HG03342 (cell line): Measurements from ENCODE around the gene CNTLN.

Source experiments
- ATAC-seq: cut with Tn5 transposase; IDR thresholded peaks from one replicate; pipeline ENCODE4 v1.9.1; 2021; ENCODE audit warnings: mild to moderate bottlenecking, moderate library complexity; ENCODE audit not compliant: unreplicated experiment

Gene CNTLN, protein sequence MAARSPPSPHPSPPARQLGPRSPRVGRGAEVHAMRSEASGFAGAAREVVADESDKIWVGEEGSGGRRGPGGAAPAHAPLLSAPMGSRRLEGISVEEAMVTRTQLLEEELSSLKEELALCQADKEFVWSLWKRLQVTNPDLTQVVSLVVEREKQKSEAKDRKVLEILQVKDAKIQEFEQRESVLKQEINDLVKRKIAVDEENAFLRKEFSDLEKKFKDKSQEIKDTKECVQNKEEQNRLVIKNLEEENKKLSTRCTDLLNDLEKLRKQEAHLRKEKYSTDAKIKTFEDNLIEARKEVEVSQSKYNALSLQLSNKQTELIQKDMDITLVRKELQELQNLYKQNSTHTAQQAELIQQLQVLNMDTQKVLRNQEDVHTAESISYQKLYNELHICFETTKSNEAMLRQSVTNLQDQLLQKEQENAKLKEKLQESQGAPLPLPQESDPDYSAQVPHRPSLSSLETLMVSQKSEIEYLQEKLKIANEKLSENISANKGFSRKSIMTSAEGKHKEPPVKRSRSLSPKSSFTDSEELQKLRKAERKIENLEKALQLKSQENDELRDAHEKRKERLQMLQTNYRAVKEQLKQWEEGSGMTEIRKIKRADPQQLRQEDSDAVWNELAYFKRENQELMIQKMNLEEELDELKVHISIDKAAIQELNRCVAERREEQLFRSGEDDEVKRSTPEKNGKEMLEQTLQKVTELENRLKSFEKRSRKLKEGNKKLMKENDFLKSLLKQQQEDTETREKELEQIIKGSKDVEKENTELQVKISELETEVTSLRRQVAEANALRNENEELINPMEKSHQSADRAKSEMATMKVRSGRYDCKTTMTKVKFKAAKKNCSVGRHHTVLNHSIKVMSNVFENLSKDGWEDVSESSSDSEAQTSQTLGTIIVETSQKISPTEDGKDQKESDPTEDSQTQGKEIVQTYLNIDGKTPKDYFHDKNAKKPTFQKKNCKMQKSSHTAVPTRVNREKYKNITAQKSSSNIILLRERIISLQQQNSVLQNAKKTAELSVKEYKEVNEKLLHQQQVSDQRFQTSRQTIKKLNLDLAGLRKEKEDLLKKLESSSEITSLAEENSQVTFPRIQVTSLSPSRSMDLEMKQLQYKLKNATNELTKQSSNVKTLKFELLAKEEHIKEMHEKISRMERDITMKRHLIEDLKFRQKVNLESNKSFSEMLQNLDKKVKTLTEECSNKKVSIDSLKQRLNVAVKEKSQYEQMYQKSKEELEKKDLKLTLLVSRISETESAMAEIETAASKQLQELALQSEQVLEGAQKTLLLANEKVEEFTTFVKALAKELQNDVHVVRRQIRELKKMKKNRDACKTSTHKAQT (N-terminal part only)

DNA sequence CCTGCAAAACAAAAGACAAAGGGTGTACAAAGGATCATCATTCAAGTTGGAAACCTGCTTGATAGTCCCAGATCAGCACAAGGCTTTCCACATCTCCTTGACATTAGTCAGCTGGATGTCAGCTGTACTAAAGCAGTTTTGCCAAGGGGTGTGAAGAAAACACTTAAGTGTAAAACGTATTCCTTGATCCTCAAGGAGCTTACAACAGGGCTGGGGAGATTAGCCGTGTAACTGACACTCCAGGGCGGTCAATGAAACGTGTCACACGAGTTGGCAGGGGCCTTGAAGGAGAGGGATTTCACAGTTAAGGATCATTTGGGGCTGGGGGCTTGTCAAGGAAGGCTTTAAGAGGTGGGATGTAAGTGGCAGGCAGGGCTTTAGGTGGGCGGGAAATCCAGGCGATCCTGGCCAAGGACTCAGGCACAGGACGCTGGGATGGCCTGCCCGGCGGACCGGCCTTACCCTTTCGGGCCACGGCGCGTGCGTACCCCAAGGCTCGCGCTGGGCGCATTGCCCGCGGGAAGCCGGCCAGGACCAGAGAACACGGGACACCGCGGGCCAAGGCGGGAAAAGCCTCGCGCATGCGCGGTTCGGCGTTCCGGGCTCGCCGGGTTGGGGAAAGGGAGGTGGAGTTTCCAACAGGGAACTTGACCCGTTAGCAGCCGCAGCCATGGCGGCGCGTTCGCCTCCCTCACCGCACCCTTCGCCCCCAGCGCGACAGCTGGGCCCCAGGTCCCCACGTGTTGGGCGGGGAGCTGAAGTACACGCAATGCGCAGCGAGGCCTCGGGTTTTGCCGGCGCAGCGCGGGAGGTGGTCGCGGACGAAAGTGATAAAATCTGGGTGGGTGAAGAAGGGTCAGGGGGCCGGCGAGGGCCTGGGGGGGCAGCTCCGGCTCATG lies at the start of gene CNTLN:
TSS of gene CNTLN (plus strand) at position 645 of the 899 bp plus-strand sequence. CDS start at position 671, 26 bp downstream.
- ATAC-seq = peak; percentile 59

DNA sequence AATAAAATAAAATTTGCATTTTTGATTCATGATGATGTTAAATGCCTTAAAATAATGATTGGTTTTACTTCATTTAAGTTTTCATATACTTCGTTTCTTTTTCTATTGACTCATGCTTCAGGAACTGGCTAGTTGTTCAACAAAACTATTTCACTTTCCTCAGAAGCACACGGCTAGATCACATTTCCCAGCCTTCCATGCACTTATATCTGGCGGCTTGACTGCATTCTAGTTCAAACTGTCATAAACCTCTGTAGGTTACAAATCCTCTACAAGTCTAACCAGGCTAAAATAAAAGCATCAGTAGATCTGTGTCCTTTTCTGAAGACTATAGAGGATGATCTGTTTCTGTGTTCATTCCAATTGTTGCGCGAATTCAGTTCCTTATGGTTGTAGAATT lies 46.3 kb upstream of the CNTLN start:
- no peak for ATAC-seq

DNA sequence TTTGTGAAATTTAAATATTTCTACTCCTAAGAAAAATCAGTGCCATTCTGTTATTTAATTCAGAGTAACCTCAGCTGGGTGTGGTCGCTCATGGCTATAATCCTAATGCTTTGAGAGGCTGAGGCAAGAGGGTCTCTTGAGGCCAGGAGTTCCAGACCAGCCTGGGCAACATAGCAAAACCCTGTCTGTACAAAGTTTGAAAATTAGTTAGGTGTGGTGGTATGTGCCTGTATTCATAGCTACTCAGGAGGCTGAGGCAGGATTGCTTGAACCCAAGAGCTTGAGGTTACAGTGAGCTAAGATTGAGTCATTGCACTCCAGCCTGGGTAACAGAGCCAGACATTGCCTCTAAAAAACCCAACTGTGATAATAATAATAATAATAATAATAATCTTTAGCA lies 44.8 kb upstream of the CNTLN start:
- ATAC-seq = no peak

DNA sequence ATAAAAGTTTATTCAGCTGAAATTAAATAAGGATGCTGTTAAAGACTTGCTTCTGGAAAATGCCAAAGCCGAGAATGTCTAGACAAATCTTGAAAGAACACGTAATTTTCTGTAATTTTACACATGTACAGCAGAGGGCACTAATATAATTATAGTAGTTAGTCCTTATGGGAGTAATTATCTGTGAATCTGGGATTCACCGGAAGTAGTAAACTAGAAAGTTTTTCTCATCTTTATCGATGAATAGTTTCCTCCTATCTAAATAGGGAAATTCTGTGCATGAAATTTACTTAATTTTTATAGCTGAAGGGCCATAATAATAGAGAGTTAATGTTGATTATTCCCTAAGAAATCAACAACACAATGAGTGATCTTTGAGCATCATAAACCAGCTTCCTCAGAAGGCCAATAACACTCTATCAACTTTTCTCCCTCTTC lies 18.4 kb upstream of the CNTLN start:
- ATAC-seq = no peak

DNA sequence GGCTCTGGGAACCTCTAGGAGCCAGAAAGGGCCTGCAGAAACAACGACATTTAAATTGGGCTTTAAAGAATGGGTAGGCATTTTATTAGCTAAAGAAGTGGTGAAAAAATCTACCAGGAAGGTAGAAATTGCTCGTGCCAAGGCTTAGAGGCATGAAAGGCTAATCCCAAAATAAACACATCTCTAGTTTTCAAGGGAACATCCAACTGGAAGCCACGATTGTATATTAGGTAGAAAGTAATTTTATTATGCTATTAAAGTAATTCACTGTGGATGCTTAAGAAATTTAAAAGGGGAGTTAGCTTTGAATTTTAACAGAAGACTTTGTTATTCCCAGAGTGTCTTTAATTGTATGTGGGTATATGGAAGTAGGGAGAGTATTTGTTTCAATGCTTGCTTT lies 17.5 kb upstream of the CNTLN start:
- no peak for ATAC-seq

DNA sequence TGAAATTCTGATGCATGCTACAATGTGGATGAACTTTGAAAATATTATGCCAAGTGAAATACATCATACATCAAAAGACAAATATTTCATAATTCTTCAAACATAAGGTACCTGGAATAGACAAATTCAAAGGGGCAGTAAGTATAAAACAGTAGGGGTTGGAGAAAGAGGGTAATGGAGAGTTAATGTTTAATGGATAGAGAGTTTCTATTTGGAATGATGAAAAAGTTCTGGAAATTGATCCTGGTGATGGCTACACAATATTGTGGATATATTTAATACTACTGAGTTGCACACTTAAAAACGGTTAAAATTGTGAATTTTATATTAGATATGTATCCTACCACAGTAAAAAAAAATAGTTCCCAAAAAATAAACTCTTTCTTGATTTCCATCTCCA lies 14.6 kb upstream of the CNTLN start:
- no peak for ATAC-seq

DNA sequence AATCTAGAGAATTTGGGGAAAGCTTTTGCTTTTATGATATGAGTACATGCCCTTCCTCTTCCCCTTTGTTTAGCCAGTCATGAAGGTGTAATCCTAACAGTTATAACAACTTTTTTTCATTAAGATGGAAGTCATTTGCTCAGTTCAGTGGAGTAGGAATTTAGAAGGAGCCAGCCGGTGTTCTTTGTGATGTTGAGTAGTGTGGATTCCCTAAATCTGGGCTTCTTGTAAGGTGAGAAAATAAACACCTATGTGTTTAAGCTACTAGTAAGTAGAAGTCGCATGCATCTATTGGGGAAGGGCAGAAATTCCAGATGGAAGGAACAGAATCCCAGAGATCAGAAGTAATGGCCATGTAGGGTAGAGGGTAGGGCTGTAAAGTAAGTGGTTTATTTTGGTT lies 13.6 kb upstream of the CNTLN start:
- no peak for ATAC-seq

DNA sequence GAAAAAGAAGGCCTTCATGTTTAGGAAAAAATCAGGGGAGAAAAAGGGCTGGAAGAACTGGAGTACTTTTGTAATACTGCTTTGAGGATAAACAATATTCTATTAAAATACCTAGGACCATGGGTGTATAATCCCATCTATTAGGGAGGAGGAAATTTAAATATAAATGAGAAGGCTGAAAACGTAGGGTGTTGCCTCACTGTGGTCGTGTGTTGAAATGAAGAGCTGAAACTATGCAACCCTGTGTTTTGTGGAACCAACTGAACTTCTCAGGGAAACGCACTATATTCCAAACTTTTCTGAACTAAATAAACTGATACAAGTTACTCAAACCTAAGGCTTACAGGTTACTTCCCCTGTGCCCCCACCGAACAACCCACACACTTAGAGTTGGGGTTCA lies 4.5 kb upstream of the CNTLN start:
- no peak for ATAC-seq

DNA sequence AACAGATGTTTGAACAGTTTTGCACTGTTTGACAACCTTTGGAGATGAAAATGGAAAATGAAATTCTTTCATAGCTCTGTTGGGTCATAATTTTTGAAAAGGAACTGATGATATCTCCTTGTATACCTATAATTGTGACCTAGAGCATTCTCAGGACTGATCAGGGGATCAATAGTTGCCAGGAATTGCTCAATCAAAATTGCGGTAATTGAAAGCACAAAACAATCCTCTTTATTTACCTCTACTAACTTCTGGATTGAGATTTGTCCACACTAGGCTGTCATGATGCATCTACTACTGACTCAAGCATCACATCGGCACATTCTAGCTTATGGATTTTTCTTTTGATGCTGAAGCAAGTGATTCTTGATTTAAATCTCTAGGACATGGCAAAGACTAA lies 4.1 kb upstream of the CNTLN start:
- ATAC-seq = no peak

DNA sequence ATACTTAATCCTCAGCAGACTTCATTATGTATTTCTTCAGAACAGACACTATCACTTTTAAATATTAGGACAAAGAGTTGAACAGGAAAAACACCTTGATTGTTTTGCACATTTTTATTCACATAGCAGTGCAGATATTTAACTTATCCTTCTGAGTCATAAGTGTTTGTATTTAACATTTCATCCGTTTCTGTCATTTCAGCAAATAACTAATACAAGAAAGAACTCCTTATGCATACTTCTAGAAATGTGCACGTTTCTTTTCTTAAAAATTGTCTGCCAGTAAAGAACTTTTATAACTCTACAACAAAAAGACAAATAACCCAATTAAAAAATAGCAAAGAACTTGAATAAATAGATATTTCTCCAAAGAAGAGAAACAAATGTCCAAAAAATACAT lies 3.3 kb upstream of the CNTLN start:
- ATAC-seq = no peak

DNA sequence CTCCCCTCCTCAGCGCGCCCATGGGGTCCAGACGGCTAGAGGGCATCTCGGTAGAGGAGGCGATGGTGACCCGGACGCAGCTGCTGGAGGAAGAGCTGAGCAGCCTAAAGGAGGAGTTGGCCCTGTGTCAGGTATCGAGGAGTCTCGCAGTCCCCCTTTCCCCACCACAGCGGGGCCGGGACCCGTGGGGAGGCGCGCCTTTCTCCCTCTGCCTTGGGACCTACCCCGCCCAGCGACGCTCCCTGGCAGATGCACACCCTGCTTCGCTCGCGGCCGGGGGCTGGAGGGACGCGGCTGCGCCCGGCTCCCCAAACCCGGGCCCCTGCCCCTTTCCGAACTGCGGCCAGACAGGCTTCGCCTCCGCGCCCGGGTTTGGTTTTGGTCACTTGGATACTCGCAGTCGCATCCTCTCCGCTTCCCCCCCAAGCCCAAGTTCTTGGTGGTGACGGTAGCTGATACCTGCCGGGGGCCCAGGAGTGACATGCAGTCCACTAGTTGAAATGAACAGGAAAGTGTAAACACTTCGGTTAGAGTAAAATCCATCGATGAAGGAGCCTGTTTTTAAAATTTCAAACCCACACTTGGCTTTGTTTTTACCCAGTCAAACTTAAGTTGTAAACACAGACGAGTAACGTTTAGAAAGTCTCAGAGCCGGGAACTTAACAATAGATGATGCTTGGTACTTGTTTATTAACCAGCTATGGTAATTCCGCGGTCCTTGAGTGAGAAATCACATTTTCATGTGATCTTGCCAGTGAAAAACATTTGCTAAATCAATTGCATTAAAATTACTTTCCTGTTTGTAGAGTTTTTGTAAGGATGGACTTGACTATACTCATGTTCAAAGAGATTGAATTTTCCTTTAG lies 688 bp downstream of the CNTLN start:
- peak; percentile 58 for ATAC-seq

DNA sequence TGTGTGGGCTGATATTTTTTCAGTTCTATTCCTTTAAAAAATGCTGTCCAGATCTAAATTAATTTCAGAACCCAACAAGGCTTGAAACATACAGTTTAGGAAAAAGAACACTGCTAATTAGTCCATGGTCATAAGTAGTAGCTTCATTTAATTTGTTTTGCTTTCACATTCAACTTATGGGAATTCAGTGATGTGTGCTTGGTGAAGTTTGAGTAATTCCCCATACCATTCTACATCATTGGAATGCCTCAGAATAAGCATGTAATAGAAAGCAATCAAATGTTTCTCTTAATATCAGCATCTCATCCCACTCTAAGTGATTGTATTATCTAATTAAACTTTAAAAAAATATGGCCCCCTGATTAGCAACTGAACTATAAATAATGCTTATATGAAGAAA lies 2.7 kb downstream of the CNTLN start:
- no peak for ATAC-seq

DNA sequence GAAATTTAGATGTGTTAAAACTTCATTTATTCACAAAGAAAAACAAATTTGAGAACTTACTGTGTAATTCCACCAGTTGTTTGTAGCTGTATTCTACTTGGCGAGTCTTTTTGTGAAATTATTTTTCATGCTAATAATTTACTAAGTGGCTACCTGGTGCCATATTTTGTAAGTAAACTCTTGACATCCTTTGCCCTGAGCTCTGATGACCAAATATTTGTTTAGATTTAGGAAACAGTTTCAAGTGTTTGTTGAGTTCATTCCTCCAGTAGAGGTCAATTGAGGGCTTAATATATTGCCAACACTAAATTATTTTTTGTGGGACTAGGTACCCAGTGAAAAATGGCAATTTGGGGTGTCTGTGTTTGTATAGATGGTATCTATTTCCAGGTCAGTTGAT lies 3.7 kb downstream of the CNTLN start:
- no peak for ATAC-seq

DNA sequence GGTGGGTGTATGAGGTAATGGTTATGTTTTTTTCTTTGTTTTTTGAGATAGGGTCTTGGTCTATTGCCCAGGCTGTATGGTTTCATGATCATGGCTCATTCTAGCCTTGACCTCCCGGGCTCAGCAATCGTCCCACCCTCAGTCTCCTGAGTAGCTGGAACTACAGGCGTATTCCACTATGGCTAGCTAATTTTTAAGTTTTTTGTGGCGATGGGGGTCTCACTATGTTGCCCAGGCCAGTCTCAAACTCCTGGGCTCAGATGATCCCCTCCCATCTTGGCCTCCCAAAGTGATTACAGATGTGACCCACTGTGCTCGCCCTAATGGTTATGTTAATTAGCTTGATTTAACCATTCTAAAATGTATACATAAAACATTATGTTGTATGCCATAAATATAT lies 5.6 kb downstream of the CNTLN start:
- no peak for ATAC-seq

DNA sequence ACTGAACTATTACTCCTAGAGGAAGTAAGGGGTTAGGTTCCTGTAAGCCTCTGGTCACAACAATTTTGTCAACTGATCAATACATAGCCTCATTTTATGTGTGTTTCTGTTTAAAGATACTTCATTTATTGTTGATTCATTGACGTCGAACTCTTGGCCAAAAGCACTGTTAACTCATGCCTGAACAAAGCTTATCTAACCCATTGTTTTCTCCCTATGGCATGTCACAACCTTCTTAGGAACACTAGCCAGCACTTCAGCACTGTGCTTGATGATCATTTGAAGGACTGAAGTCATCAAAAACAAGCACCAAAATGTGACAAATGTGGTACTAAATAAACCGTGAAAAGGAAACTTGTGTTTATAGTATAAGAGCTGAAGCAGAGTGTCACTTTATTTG lies 13.5 kb downstream of the CNTLN start:
- ATAC-seq = no peak

DNA sequence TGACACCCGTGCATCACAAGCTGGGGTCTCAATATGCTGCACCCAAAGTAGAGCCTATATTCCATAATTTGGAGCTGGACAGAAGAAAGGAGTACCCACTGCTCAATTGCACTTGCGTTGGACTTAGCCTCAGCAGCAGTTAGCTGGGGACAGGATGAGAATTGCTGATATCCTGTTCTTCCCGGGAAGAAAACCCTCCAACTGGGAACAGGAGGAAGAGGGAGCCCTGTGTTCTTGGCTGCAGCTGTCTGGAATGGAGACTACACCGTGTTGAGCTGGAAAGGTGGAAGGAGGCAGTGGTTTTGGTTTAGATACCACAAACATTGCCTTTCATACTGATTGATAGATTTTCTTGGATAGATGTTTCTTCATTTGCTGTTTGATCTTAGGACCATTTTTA lies 24.6 kb downstream of the CNTLN start:
- ATAC-seq = no peak

DNA sequence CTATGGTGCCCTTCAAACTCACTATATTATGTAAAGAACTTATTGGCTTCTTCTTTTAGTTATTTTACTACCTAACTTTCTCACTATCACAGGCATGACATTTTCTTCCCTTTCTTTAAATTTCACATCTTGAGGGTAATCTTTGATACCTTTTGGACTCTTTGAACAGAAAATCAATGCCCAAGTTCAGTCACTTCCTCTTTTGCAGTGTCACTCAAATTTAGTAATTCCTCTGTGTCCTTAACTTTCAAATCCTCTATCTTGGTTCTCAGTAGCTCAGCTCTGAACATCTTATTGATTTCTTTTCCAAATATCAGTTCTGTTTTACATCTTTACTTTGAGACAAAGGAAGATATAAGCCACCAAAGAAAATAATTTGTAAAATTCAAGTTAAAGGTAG lies 25.5 kb downstream of the CNTLN start:
- no peak for ATAC-seq

DNA sequence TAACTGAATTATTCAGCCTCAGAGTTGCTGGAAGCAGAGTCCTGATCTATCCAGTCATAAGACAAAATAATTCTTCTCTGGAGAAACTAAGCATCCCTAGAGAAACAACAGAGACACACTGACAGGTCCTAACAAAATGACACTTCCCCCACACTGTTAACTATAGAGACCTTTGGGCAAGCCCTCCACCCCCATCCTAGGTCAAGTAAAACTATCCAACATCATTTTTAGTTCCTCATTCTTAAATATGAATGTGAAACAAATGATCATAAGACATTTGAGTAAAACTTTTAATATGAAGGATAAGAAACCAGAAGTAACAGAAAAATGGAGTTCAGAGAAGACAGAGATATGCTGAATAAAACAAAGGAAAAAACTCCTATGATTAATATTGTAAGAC lies 30.9 kb downstream of the CNTLN start:
- no peak for ATAC-seq

DNA sequence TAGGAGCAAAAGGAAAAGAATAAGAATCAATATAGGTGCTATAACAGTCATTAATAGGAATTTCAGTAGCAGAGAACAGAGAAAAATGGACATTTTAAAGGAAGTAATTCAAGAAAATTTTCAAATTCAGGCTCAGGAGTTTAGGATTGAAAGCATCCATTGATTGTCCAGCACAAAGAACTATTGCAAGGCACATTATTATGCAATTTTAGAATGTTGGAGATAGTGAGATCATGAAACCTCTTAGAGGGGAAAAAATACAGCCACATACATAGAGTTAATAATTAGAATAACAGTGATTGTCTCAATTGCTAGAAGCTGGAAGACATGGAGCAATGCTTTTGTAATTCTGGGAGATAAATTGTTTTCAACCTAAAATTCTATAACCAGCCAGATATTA lies 31.5 kb downstream of the CNTLN start:
- ATAC-seq = no peak
